GM10847 (cell line): ENCODE data around the gene CUL5.

ENCODE experiments used
- POLR2A ChIP-seq: IDR thresholded peaks from 2 replicates; pipeline ENCODE4 v1.6.1; 2011; ENCODE audit not compliant: insufficient read length; ENCODE audit errors: extremely low read depth

Gene CUL5

DNA sequence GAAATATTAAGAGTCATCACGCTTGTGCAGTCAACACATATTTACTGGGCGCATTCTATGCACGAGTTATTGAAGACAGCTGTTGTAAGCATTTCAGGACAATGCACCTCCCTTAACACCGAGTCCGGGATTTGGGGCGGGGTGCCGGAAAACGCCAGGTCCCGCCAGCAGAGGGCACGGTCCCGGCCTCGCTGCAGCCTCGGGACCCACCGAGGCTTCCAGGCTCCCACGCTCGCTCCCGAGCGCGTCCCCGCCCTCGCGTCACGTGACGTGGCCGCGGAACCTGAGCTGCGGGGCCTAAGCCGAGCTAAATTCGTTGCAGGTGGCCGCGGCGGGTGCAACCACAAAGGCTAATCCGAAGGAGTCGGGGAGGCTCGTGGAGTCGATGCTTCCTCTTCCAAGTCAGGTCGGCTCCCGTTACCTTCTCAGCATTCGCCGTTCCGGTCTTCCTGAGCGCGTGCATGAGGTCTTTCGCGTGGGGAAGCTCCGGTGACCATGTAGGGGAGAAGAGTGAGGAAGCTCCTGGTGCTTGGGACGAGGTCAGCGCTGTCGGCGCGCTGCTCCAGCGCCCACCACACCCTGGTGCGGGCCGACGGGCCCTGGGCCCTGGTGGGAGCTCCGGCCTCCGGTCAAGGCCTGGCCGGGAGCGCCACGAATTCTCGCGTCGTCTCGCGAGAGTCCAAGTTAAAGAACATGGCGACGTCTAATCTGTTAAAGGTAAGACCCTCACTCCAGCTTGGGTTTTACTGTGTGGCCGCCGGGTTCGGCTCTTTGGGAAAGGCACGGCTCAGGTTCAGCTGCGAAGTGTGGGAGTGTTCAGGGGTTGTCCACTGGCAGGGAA lies at the start of gene CUL5:
TSS of gene CUL5 (plus strand) at position 243 of the 841 bp plus-strand sequence. CDS start at position 694, 451 bp downstream.
- peak; percentile 84 for TF ChIP-seq POLR2A

DNA sequence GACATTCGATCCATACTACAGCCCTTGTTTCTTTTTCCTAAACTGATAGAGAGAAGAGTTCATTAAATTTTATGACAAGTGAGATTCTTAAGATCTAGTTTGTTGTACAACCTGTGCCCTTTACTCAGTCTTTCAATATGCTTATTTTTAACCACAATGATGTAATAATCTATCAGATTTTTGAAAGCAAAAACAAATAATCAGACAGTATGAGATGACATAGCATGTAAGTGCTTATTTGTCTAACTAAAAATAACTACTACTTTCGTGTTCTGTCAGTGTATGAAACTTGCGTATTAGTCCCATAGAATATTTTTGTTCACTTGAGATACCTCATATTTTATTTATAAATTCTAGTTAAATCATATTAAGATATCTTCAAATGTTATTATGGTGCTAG lies 47.2 kb upstream of the CUL5 start:
- no peak for TF ChIP-seq POLR2A

DNA sequence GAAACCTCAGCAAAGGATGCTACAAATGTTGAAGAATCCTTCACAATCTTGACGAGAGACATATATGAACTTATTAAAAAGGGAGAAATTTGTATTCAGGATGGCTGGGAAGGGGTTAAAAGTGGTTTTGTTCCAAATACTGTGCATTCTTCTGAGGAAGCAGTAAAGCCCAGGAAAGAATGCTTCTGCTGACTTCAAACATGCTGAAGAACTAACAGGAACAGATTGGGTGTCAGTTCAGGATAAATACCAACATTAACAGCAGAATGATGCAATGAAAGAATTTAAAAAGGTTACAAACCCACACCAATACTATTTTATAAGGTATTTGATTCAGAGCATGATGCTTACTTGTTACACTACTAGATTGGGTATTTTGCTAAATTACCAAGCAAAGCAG lies 46.5 kb upstream of the CUL5 start:
- TF ChIP-seq POLR2A = no peak

DNA sequence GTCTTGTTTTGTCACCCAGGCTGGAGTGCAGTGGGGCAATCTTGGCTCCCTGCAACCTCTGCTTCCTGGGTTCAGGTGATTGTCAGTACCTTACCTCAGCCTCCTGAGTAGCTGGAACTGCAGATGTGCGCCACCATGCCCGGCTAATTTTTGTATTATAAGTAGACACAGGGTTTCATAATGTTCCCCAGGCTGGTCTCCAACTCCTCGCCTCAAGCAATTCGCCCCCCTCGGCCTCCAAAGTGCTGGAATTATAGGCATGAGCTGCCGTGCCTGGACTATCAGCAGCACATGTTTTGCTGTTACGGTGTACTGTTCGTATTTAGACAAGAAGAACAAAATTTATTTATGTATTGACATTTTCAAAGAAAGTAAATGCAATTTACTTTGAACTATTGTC lies 45.6 kb upstream of the CUL5 start:
- TF ChIP-seq POLR2A = no peak

DNA sequence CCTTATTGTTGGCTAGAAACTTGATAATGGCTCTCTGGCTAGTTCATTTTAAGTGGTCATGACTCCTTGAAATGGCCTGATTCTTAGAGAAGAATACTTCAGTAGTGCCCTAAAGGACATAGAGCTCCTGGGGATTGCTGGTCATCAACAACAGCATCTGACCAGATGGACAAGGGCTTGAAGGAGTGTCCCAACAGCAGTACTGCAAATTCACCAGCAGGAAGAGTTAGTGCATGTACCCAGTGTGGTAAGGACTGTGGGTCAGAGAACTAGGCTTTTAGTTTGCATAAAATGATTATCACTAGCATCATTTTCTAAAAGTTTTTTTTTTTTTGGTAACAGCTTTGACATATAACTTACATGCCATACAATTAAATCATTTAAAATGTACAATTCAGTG lies 39.5 kb upstream of the CUL5 start:
- TF ChIP-seq POLR2A = no peak

DNA sequence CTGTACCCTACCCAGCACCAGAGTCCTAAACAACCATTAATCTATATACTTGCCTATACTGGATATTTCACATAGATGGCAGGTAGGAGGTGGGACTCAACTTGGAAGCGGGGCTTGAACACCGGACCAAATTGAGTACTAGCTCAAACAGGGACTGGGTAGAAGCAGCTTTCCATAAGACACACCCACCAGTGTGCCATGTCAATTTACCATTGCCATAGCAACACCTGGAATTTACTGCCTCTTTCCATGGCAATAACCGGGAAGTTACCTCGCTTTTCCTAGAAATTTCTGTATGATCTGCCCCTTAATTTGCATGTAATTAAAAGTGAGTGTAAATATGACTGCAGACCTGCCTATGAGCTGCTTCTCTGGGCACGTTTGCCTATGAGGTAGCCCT lies 38.6 kb upstream of the CUL5 start:
- no peak for TF ChIP-seq POLR2A

DNA sequence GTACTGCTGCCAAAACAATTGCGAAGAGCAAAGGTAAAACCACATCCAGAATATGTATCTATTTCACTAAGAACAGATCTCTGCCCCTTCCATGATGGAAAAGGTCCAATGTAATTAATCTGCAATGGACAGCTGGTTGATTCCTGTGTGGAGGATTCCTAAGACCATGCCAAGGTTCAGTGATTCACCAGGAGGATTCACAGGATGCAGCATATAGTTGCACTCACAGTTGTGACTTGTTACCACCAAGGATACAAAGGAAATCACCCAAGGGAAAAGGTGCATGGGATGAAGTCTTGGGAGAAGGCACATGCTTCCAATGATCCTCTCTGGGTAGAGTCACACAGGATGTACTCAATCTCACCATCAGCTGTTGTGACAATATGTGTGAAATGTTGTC lies 35.1 kb upstream of the CUL5 start:
- no peak for TF ChIP-seq POLR2A

DNA sequence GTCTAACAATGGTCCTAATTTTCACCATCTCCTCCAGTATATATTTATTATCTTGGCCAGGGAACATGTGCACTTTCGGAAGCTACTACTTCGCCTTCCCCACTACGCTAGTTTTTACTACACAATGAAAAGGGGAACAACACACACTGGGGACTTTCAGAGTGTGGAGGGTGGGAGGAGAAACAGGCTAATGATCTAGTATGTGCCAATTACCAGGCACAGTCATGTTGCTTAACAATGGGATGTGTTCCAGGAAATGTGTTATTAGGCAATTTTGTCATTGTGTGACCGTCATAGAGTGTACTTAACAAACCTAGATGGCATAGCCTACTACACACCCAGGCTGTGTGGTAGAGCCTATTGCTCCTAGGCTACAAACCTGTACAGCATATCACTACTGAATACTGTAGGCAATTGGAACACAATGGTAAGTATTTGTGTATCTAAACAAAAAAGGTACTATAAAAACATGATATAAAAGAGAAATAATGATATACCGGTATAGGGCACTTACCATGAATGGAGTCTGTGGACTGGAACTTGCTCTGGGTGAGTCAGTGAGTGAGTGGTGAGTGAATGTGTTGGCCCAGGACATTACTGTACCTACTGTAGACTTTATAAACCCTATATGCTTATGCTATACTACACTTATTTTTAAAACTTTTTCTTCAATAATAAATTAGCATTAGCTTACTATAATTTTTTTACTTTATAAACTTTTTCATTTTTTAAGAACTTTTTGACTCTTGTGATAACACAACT lies 20.1 kb upstream of the CUL5 start:
- TF ChIP-seq POLR2A = no peak

DNA sequence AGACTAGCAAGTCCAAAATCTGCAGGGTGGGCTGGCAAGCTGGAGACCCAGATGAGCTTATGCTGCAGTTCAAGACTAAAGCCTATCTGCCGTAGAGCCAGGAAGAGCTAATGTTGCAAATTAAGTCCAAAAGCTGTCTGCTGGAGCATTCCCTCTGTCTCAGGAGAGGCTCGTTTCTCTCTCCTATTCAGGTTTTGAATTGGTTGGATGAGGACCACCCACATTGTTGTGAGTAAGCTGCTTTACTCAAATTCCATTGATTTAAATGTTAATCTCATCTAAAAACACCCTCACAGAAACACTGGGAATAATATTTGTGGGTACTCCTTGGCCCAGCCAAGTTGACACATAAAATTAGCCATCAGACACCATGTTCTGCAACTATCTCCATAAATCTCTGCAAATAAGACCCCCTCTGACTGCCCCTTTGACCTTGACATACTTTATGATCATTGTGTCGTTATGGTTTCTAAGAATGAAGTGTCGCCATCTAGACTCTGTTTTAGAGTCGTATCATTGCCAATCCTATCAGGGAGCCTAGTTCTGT lies 16.8 kb upstream of the CUL5 start:
- TF ChIP-seq POLR2A = no peak

DNA sequence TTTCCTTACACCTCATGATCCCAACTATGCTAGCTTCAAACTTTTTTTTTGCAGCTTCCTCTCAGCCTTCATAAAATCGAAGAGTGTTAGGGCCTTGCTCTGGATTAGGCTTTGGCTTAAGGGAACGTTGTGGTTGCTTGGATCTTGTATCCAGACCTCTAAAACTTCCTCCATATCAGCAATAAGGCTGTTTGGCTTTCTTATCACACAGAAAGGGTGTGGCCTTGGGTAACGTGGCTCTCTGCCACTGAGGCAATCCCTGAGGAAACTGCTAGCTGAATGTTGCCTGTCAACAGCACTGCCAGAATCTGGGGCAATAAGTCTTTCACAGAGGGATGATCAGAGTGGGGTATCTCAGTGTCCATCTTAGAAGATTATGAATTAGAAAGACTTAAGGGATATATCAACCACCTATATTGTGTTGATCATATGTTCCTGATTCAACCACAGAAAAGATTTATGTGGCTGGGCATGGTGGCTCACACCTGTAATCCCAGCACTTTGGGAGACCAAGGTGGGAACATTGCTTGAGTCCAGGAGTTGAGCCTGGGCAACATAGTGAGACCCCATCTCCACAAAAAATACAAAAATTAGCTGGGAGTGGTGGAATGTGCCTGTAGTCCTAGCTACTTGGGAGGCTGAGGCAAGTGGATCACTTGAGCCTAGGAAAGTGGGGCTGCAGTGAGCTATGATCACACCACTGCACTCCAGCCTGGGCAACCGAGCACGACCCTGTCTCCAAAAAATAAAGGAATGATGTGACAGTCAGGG lies 12.5 kb upstream of the CUL5 start:
- TF ChIP-seq POLR2A = no peak

DNA sequence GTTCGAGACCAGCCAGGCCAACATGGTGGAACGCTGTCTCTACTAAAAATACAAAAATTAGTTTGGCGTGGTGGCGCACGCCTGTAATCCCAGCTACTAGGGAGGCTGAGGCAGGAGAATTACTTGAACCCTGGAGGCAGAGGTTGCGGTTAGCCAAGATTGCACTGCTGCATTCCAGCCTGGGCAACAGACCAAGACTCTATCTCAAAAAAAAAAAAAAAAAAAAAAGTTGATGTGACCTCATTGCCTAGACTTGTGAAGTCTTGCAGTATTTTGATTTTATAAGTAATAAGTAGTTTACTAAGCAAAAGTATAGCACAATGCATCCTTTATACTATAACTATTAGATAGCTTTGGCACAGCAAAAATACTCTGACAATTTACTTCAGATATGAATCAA lies 9.9 kb upstream of the CUL5 start:
- TF ChIP-seq POLR2A = no peak

DNA sequence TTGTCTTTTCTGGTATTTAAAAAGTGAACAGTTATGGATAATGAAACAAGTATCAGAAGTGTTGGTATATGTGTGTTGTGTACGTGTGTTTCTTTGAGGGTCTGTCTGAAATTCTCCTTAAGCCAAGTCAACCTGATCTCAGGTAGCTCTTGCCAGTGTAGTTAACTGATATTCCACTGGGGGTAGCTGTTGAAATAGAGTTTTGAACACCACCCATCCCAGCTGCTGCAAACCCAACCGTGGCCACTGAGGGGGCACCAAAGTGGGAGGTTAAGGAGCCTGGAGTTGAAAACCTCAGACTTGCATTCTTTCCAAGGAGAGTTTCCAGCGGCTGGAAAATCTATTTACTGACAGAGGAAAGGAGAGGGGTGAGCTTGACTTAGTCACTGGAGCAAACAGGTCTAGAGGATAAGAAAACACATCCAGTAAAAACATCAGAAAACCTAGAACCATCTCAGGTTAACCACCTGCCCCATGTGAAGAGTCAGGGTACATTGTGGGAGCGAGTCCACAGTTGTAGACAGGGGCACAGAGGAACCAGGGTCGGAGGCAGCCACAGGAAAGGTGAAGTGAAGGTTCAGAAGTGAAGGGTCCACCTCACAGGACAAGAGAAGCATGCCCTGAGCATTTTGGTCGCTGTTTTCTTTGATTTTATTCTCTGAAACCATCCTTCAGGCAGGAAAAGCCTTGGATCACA lies 8.8 kb upstream of the CUL5 start:
- no peak for TF ChIP-seq POLR2A

DNA sequence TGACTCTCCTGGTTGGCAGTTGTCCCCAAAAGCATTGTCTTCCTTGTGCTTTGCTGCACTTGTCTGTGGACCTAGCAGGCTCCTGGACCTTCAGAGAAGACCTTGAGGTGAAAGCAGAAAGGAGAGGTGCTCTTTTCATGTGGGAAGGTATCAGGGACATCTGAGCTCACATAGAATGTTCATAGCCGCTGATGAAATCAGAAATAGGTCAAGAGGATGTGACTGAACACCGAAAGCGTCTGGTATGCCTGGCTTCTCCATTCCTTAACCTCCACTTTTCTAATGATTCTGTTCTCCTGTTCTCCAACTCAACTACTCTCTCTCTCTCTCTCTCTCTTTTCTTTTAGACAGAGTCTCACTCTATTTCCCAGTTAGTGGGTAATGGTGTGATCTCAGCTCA lies 6.2 kb upstream of the CUL5 start:
- TF ChIP-seq POLR2A = no peak

DNA sequence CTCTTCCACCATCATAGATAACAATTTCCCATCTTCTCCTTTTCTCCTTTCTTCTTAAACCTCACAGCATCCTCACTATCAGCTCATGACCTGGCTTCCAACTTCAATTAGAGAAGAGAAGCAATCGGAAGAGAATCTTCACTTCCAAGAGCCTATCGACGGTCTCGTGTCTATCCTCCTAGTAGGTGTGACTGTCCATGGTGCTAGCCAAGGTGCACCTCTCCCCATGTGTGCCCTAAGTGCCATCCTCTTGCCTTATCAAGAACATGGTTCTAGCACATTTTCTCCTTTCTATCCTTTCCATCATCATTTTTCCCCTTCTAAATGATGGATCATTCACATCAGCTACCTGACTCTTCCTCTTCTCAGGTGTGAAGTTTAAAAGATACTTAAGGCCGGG lies 5.1 kb upstream of the CUL5 start:
- no peak for TF ChIP-seq POLR2A

DNA sequence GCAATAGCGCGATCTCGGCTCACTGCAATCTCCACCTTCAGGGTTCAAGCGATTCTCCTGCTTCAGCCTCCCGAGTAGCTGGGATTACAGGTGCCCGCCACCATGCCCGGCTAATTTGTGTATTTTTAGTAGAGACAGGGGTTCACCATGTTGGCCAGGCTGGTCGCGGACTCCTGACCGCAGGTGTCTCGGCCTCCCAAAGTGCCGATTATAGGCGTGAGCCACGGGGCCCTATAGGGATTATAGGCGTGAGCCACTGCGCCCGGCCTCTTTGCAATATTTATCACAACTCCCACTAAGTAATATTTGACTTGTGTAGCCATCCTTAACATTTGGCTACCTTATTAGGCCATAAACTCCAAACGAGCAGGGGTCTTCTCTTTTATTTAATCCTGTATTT lies 879 bp upstream of the CUL5 start:
- no peak for TF ChIP-seq POLR2A
